Germinal center (tissue), 1 donor: ENCODE measurements around the gene MYO1B.

Experiments
- DNase-seq: peaks from one replicate; pipeline ENCODE4 v3.0.0; 2012; ENCODE audit warnings: mixed read lengths, low spot score

The MYO1B gene

DNA sequence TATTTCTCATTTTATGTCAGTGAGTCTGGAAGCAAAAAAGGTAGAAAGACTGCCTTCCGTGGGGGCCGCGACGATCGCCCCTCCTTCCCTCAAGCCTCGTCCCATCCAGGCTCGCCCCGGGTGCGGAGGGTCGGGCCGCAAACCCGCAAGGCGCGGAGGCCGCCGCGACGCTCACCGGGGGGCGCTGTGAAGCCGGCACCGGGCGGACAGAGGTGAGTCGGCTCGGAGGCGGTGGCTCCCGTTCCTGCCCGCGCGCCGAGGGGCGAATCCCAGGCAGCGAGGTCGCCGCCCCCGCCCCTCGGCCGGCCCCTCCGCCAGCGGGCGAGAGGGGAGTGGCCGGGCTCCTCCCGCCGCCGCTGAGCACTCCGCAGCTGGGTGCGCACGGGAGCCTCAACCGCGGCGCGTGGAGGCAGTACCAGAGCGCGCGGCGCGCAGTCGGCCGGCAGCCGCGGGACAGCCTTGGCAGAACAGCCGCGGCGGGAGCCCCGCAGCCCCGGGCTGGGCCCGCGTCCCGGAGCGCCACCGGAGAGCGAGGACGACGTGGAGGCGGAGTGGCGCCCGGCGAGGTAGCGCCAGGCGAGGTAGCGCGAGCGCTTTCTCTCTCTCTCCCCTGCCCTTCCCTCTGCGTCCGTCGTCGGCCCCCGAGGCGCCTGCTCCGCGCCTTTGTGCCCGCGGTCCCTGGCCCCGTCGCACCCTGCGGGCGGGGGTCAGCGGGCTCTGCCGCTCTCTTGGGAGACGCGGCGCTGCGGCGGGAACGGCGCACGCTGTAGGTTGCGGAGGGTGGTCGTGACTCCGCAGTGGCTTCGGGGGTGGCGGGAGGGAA lies at the start of gene MYO1B:
Gene MYO1B, plus strand, starts transcription at position 359 of the 823 bp plus-strand sequence. CDS start 31,492 bp downstream, outside the sequence.
- peak; percentile 54 for DNase-seq

DNA sequence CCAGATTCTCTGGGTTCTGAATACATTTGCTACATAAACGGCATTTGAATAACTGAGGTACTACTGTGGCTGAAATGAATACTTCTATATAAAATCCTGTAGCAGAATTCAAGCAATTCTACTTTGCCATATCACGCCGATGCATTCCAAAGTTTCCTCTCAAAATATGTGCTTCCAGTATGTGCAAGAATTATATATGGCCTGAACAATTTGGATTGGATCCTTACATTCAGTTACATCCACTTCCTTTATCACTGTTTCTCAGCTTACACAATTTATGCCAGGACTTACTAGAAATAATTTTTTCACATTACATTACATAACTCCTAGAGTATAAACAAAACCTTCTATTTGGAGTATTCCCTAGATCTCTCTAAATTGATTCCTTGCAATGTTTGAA lies 48.1 kb upstream of the MYO1B start:
- DNase-seq = no peak

DNA sequence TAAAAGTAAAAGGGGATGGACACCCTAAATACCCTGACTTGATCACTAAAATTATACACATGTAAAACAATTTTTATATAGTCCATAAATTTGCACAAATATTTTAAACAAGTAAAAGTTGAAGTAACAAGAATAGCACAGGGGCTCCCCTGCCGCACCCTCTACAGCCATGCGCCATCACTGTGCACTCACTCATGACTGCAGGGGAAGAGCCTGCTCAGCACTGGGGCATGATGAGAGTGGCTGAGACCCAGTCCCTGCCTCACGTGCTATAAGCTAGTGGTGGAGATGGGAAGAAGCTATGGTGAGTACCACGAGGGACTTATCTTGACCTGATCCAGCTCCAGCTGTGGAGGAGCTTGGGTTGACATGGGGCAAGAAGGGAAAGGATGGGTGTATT lies 46.9 kb upstream of the MYO1B start:
- peak; percentile 67 for DNase-seq

DNA sequence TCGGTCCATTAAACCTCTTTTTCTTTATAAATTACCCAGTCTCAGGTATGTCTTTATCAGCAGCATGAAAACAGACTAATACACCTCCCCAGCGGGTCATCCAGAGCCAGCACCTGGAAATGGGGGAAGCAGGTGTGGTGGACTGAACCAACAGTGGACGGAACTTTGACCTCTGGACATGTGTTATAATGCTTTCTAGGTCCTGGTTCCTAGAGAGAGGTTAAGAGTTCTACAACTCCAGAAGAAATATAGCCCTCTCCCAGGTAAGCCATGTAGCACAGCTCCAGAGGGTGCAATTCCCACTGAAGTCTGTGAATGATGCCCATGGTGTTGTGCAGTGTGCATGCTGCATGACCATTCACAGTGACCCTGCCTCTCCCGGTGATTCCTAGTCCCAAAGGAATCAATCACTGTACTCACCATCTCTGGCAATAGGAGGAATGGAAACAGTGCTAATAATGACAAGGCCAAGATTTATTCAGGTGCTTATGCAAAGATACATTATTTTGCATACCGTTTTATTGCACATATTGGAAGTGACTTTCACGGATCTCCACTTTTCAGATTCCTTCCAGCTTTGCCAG lies 45.2 kb upstream of the MYO1B start:
- no peak for DNase-seq

DNA sequence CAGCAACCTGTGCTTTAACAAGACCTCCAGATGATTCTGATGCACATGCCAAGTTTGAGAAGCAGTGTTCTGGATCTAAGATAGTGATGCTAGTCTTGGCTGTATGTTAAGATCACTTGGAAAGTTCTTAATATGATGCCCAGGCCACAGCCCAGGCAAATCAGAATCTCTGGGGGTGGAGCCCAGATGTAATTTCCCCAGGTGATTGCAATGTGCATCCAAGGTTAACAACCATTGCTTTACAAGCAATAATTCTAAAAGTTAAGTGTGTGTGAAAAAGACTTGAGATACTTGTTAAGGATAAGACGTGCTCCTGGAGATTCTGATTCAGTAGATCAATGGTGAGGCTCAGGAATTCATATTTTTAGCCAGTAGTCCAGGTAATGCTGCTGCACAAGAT lies 44.3 kb upstream of the MYO1B start:
- no peak for DNase-seq

DNA sequence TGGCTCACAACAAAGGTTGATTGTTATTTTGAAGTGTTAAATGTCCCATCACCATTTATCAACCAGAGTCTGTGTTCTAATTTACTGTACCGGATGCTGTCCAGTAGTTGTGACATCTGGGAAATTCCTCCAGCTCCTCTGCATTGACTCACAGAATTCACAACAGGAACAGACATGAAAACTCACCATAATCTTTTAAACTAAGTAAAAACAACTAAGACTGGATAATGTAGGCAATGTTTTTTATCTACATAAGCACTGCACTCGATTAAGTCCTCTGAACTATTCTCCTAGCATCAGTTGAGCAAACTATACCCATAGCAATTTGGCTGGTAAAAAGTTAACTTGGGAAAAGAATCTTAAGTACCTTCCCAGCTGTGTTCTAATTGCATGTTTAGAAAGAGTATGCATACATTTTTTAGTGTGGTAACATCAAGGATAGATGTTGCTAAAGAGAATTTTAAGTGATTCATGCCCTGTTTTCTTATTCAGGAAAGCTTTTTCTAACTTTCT lies 42.9 kb upstream of the MYO1B start:
- DNase-seq = no peak

DNA sequence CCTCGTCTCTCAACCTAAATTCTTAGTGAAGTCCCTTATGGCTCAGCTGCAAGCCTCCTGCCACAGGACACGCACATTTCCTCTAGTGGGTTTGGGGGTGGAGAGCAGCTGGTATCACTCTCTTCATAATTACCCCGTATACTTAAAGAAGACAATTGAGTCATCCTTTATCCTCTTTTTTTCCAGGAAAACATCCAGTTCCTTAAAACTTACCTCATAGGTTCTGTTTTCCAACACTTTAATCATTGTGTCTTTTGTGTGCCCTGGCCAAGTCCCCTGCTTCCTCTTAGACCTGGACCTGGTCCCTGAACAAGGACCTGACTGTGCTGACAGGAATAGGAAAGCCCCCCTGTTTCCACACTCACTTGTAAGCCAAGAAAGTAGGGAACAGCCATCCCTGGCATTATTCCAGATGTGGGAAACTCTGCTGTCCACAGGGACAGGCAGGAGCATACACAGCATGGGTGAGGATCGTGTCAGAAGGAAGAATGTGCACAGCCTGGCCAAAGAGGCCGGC lies 42.3 kb upstream of the MYO1B start:
- no peak for DNase-seq

DNA sequence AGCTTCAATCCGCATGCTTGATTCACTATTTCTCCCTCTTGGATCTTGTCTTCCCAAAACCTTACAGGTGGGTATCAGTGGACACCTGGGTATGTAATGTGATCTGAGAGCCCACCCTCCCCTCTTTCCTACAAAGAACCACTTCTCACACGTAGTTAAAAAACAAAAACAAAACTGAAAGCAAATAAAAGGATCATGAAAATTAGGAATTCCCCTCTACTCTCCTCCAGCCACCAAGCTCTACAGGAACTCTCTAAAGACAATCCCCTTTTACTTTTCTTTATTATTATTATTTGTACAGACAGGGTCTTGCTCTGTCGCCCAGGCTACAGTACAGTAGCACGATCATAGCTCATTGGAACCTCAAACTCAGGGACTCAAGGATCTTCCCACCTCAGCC lies 40.8 kb upstream of the MYO1B start:
- DNase-seq = no peak

DNA sequence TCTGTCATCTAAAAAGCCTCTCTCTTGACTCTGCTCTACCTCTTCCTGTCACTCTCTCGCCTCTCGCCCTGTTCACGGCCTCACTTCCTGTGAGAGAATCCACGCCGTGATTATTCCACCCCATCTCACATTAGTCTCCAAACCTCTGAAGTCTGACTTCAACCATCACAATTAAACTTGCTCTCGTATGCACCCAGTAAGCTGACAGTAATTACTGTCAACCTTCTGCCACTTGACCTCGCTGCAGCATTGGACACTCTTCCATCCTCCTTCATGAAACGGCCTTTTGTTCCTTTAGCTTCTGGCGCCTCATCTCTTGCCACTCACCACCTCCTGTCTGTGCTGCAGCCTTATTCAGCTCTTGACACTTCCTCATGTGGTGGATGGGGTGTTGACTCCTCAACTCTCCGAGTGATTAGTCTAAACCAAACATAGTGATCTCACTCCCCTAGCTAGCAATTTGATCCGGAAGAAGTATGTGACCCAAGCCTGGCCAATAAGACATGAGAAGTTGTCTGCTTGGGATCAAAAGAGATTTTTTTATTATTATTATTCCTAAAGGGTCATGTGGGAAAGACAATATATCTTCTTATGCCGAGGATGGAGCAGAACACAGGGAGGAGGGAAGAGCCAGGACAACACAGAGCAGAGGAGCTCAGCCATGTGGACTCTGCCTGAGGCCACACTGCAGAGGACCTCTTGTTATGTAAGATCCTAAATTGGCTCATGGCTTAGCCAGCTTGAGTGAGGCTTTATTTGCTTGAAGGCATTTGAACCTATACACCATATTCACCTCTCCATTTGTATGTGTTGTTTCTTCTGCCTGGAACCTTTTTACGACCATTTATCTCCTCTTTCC lies 38.4 kb upstream of the MYO1B start:
- no peak for DNase-seq

DNA sequence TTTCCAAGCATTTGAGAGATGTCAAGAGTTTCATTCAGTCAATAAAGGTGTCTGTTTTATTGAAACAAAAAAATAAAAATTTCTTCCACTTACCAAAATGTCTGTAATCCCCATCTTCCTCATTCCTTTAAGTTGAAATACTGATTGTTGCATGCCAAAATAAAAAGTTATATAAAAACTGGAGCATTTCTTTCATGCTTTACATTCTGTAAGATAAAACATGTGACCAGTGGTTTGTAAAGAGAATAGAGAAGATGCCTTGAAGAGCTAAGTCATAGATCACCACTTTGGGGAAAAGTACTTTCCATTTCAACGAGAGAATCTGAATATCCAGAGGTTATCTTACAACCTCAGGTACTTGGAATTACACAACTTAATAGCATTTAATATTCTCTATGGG lies 35.9 kb upstream of the MYO1B start:
- no peak for DNase-seq

DNA sequence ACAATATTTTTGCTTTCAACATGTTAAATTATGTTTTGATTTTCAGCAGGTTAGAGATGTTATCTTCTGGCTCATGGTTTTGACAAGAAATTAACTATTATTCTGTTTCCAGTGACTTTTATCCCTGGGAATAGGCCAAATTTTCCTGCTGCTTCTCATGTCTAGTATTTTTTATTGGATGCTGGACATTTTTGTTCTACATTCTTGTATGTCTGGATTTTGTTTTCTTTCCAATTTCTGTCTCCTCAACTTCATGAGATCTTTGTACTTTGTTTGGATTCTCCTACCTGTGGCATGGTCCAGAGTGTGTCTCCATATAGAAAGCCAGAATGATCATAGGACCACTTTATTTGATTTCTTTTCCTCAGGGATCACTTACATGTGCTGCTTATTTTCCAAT lies 33.1 kb upstream of the MYO1B start:
- no peak for DNase-seq

DNA sequence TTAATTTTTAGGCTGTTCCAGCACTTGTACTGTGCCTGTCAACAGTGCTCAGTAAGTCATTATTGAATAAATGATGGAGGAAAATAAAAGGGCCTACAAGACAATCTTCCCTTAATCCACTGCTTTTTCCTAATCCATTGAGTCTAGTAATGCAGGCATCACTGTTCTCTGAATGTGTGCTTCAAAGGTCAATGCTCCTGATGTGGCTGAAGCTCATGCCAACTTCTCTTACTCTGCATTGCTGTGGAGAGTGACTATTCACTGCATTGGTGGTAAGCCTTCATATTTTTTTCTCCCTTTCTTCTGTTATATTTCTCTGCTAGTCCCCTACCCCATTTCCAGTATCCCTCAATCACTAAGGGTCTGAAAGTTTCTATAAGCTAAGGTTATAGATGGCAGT lies 31.9 kb upstream of the MYO1B start:
- no peak for DNase-seq

DNA sequence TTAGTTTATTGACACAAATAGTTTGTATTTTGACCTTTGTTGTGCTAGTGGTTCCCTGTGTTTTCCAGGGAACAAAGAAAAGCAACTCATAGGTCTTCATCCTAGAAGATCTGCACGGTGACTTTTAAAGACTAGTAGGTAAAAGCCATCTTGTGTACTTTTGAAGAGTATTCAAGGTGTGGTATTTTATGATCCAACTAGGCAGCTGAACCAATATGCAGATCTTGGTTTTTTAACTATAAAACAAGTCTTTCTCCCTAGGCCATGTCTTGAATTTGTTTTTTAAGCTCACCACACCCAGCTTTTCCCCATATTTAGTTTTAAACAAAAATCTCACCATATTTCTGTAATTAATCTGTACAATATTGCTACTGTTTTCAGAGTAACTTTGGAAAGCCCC lies 30.0 kb upstream of the MYO1B start:
- DNase-seq = no peak

DNA sequence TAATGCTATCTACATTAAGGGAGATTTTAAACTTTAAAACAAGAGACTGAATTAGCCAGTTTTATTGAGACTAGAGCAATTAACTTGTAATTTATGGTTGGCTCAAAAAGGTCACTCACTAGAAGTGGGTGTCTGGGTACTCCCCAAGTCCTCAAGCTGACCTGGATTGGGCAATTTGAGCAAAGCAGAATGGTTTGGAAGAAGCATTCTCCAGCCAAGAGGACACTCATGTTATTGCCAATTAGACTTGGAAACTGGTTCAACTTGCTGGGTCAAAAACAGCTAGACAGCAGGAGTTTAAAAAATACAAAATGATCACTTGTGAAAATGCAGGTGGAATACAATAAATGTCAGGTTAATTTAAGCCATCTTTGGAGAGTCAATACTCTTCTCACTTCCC lies 29.5 kb upstream of the MYO1B start:
- no peak for DNase-seq

DNA sequence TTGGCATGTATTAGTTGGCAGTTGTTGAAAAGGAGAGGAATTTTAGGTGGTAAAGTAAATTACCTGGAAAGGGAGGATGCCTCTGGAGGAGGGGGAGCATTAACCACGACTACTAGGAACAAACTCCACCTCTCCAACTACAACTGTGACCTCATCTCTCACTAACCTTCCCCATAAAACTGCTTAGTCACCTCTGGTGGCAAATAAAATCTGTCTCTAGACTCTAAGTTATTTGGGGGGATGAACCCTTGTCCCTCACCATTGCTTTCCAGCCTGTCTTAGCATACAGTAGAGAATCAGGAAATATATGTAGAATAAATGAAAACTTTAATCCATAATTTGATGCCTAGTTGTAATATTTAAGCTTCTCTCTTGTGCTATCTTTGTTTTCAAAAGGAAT lies 27.6 kb upstream of the MYO1B start:
- DNase-seq = no peak

DNA sequence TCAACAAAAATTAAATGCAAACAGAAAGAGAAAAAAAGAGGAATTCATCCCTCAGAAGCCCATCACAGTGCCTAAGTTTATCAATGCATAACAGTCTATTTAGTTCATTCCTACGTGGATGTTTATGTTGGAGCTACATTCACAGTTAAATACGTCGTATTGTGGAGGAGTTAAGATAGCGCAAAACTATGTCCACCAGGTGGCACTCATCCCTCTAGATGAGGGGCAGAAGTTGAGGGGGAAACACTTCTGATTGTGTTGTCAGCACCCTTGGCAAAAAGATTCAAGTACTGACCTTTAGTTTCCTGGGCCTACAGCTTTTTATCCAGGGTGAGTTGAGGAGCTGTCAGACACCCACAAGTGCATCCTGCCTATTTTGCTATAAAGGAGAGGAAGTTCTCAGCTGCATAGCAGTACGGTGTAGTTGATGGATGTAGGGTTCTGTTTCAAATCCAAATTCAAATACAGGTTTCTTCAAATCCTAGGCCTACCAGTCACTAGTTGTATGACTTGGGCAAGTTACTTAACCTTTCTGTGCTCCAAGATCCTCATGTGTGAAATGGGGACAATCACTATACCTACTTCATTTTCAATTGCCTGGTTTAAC lies 26.8 kb upstream of the MYO1B start:
- peak; percentile 35 for DNase-seq

DNA sequence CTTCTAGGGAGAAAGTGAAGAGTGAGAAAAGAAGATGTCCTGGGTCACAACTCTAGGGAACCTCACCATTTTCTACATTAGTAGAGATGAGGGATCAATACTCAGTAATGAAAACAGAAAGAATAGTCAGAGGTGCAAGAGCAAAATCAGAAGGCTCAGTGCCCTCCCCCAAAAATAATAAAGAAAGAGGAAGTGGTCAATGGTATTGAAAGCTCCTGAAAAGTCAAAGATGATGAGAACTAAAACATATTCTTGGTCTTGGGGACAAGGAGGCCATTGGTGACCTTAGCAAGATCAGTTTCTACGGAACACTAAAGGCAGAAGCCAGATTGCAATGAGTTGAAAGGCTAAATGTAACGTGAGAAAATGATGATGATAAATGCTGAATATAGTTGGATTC lies 24.5 kb upstream of the MYO1B start:
- DNase-seq = no peak

DNA sequence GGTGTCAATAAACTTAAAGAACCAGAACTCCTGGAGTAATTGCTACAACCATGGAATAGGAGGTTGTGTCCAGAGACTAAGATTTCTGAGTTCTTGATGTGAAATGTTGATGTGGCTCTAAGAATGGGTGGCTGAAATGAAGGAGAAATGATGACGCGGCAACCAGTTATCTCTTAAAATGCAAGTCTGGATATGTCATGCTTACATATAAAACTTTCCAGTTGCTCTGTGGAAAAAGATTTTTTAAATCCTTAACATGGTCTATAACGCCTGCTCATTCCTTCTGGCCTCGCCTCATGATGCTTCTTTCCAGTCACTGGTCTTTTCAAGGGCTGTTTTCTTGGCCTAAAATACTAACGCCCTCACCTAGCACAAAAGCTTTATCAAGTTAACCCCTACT lies 23.5 kb upstream of the MYO1B start:
- no peak for DNase-seq

DNA sequence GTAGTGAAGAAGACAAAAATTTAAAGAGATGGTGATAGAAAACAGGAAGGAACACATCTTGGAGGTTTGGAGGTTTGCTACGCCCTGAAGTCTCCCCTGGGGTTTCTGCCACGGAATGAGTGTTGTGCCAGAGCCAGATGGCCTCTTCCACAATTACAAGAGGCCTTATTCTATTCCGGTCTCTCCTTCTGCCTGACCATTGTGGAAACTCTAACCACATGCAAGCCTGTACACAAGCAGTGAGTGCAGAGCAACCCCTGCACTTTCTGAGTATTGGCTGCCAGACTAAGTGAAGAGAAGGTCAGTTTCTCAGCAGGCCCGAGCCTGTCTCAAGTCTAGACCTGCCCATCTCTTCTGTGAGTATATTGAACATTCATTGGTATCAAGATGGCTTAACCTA lies 22.7 kb upstream of the MYO1B start:
- DNase-seq = no peak

DNA sequence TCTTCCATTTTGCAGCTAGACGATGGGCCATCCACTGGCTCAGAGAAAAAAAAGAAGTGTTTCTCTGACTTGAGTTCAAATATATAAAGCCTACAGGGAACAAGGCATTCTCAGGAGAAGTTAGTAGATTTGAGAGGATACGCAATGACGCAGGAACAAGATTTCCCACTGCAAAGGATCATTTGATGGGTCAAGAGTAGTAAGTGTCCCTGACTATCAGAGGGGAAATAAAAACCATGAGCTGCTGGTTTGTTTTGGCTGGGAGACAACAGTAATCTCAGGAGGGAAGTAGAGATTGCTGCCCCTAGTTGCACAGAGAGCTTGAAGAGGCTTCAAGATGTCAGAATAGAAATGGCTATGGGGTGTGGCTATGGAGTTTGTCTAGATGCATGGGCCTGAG lies 22.3 kb upstream of the MYO1B start:
- no peak for DNase-seq

DNA sequence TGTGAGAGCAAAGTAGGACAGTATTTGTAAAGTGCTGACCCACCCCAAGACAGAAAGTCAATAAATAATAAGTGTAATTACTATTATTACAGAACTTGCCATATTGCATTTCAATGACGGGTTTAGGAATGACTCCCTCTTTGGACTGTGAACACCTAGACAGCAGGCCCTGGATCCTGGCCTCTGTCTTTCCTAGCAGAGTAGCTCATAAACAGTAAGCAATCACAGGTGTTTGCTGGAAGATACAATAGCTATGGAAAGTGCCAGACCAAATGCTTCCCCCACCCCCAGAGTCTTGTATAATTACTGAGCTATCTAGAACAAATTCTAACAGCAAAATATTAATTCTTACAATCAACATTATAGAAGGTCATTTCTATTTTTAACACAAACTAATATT lies 20.1 kb upstream of the MYO1B start:
- no peak for DNase-seq

DNA sequence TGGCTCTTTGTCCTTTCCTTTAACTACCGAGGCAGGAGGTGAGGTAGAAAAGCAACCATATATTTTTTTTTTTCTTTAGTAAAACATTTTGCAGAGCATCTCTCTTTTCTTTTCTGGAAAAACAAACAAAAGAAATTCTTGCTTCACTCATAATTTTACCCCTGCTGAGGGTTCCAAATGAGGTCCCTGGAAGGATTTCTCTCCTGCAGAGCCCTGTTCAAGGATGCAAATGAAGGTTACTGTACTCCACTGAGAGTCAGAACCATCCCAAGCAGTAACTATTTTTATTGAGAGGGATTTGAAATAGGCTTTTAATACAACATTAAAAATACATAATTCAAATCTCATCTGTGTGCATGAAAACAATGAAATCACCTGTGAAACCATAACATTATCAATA lies 19.5 kb upstream of the MYO1B start:
- DNase-seq = no peak
